Measurements from ENCODE around the gene RABGAP1L.

The RABGAP1L gene

DNA sequence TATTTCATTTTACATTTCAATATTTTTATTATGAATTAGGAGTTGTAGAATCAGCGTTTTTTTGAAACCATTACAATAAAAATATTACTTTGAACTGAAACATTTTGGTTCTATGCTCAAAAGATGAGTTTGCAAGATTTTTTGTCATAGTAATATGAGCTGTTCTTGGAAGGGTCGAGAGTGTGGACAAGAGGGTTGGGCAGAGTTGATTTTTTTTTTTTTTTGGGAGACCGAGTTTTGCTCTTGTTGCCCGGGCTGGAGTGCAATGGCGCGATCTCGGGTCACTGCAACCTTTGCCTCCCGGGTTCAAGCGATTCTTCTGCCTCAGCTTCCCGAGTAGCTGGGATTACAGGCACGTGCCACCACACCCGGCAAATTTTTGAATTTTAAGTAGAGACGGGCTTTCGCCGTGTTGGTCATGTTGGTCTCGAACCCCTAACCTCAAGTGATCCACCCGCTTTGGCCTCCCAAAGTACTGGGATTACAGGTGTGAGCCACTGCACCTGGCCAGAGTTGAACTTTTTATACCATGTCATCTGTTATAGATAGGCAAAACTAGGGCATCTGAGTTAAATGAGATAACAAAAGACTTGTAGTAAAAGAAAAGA is 843.7 kb downstream of the RABGAP1L start:
- Histone ChIP-seq H3K36me3 (peaks cover 39% of the 10 kb centered on the region), H3K27me3 (no peaks in the 10 kb centered on the region), H3K4me1 (no peaks in the 10 kb centered on the region), H3K4me3 (ENCODE audit: low read depth, low read length) (no peak overlapping the region), H3K9me3 (no peaks in the 10 kb centered on the region)
- DNase-seq, result no peak
- no peak for TF ChIP-seq CTCF (IDR thresholded peaks at IDR 0.05; ENCODE audit: low read depth, low read length)

DNA sequence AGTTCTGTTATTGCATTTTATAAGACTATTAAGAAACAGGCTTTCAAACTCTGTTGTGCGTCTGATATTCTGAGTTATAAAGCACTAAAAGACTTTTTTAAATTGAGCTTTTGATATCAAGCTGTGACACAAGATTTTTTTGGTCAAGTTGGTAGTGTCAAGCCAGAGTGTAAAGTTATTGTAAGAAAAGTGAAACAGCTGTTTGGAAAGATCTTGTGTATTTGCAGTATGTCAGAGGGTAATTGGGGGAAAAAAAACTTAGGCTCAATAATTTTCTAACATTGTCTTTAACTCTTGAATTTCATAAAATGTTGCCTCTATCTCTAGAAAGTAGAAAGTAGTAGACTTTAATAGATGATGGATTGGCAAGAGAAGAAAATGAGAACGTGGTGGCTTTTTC is 844.2 kb downstream of the RABGAP1L start:
- no peaks in the 10 kb centered on the region for H3K4me1 ChIP-seq
- TF ChIP-seq CTCF (IDR thresholded peaks at IDR 0.05; ENCODE audit: low read depth, low read length), result no peak
- no peaks in the 10 kb centered on the region for H3K27me3 ChIP-seq
- H3K4me3 ChIP-seq (ENCODE audit: low read depth, low read length), result no peak overlapping the region
- H3K9me3 ChIP-seq, result no peaks in the 10 kb centered on the region
- peaks cover 44% of the 10 kb centered on the region for H3K36me3 ChIP-seq
- DNase-seq, result no peak

GRCh38 chr1:175005085-175005783 is 845.9 kb downstream of the RABGAP1L start:
- no peaks in the 10 kb centered on the region for H3K4me1 ChIP-seq
- H3K36me3 ChIP-seq, result peaks cover 59% of the 10 kb centered on the region
- DNase-seq, result no peak

GRCh38 chr1:175009532-175009931 is 850.2 kb downstream of the RABGAP1L start:
- Histone ChIP-seq H3K36me3 (peaks cover 93% of the 10 kb centered on the region), H3K4me1 (no peaks in the 10 kb centered on the region)
- no peak for TF ChIP-seq CTCF (IDR thresholded peaks at IDR 0.05; ENCODE audit: low read depth, low read length)

More at GRCh38 chr1:175005085-175005783, 845.9 kb downstream of the RABGAP1L start:
- Histone ChIP-seq H3K9me3 (no peaks in the 10 kb centered on the region), H3K4me3 (ENCODE audit: low read depth, low read length) (no peak overlapping the region), H3K27me3 (no peaks in the 10 kb centered on the region)
- TF ChIP-seq CTCF (IDR thresholded peaks at IDR 0.05; ENCODE audit: low read depth, low read length), result no peak

GRCh38 chr1:175013445-175013844 is 854.1 kb downstream of the RABGAP1L start:
- Histone ChIP-seq H3K27me3 (no peaks in the 10 kb centered on the region), H3K4me3 (ENCODE audit: low read depth, low read length) (no peak overlapping the region), H3K4me1 (no peaks in the 10 kb centered on the region), H3K36me3 (peaks cover 91% of the 10 kb centered on the region), H3K9me3 (no peaks in the 10 kb centered on the region)
- no peak for TF ChIP-seq CTCF (IDR thresholded peaks at IDR 0.05; ENCODE audit: low read depth, low read length)
- no peak for DNase-seq

More at GRCh38 chr1:175009532-175009931, 850.2 kb downstream of the RABGAP1L start:
- Histone ChIP-seq H3K4me3 (ENCODE audit: low read depth, low read length) (no peak overlapping the region), H3K27me3 (no peaks in the 10 kb centered on the region), H3K9me3 (no peaks in the 10 kb centered on the region)
- no peak for DNase-seq

GRCh38 chr1:175015243-175015642 is 855.9 kb downstream of the RABGAP1L start:
- DNase-seq, result no peak
- Histone ChIP-seq H3K27me3 (no peaks in the 10 kb centered on the region), H3K36me3 (peaks cover 78% of the 10 kb centered on the region), H3K9me3 (no peaks in the 10 kb centered on the region), H3K4me3 (ENCODE audit: low read depth, low read length) (no peak overlapping the region), H3K4me1 (no peaks in the 10 kb centered on the region)
- no peak for TF ChIP-seq CTCF (IDR thresholded peaks at IDR 0.05; ENCODE audit: low read depth, low read length)

Data from BE2C (cell line).